Upper lobe of left lung (tissue), 4 donors: ENCODE data around the gene CHMP3.

Source experiments
- CTCF ChIP-seq, 6 experiments: fragments of 450-650 bp in 4 of 6; fragments of 200-600 bp in 2 of 6; sonication (generic) in 2 of 6; IDR thresholded peaks; one replicate each; pipeline ENCODE4 v1.5.1; 2016 to 2019; ENCODE audit warnings: antibody characterized with exemption in 6 of 6
- POLR2A ChIP-seq, 4 donors: fragments of 450-650 bp; IDR thresholded peaks; one replicate each; pipeline ENCODE4 v1.5.1; 2016 to 2017; ENCODE audit warnings: antibody characterized with exemption in 4 of 4, mild to moderate bottlenecking in 2 of 4
- POLR2AphosphoS5 ChIP-seq, 2 donors: sonication (generic); formaldehyde crosslinking; IDR thresholded peaks; one replicate each; pipeline ENCODE4 v1.5.1; 2017; ENCODE audit warnings: antibody characterized with exemption in 2 of 2

- TF ChIP-seq CTCF (IDR thresholded peaks at IDR 0.05) (no peak), POLR2AphosphoS5 (IDR thresholded peaks at IDR 0.05) (no peak), POLR2A (IDR thresholded peaks at IDR 0.05) (no peak)
Measured at GRCh38 chr2:86592547-86593230, 29.4 kb upstream of the CHMP3 start.
